HEK293 (cell line): Measurements from ENCODE around the gene EVC2.

Experiments
- CTCF ChIA-PET: fragments of 350-600 bp; formaldehyde crosslinking; extraction: SDS; loops from one replicate; lab custom pipeline; 2021; ENCODE audit warnings: antibody characterized with exemption; lab: Yijun Ruan, JAX
- POLR2A ChIA-PET: fragments of 300-600 bp; formaldehyde crosslinking; extraction: SDS; loops from one replicate; lab custom pipeline; 2020; ENCODE audit warnings: antibody characterized with exemption, inconsistent platforms; lab: Yijun Ruan, JAX
- H3K27ac ChIP-seq: fragments of 200-500 bp; sonication (Bioruptor generic); 2 replicates; pipeline ENCODE4 v1.5.1; 2014; ENCODE audit warnings: low read depth, low read length, control low read depth, inconsistent platforms; ENCODE audit errors: extremely low read depth
- H3K36me3 ChIP-seq, 2 experiments: fragments of 200-500 bp in 1 of 2; sonication (Bioruptor generic) in 1 of 2; 1 replicate in 1 of 2; 2 replicates in 1 of 2; pipeline ENCODE4 v1.5.1; 2014 to 2017; ENCODE audit warnings: inconsistent platforms in 2 of 2, low read length in 2 of 2; ENCODE audit not compliant: control insufficient read depth in 2 of 2, insufficient read depth in 1 of 2
- H3K4me1 ChIP-seq: fragments of 200-500 bp; sonication (Bioruptor generic); 2 replicates; pipeline ENCODE4 v1.5.1; 2014; ENCODE audit warnings: mild to moderate bottlenecking, low read length, inconsistent platforms; ENCODE audit not compliant: control insufficient read depth, insufficient read depth
- H3K4me3 ChIP-seq: 2 replicates; pipeline ENCODE4 v1.5.1; 2011; ENCODE audit warnings: low read depth, mild to moderate bottlenecking, control low read depth, low read length, moderate library complexity
- H3K9me3 ChIP-seq: fragments of 200-500 bp; sonication (Bioruptor generic); 2 replicates; pipeline ENCODE4 v1.5.1; 2014; ENCODE audit warnings: low read depth, low read length, inconsistent platforms; ENCODE audit not compliant: control insufficient read depth, insufficient read depth
- EGR2 ChIP-seq: fragments of 450-650 bp; formaldehyde crosslinking; IDR thresholded peaks from 2 replicates; pipeline ENCODE4 v1.5.1; 2016; ENCODE audit warnings: low read depth, missing biosample characterization, missing genetic modification characterization
- KLF9 ChIP-seq: fragments of 450-650 bp; formaldehyde crosslinking; IDR thresholded peaks from 2 replicates; pipeline ENCODE4 v1.5.1; 2016; ENCODE audit warnings: missing biosample characterization, missing genetic modification characterization, low read depth
- PRDM6 ChIP-seq: fragments of 450-650 bp; formaldehyde crosslinking; IDR thresholded peaks from 2 replicates; pipeline ENCODE4 v1.5.1; 2017; ENCODE audit warnings: missing biosample characterization, missing genetic modification characterization
- ZBTB20 ChIP-seq: fragments of 450-650 bp; formaldehyde crosslinking; IDR thresholded peaks from 2 replicates; pipeline ENCODE4 v1.5.1; 2016; ENCODE audit warnings: missing biosample characterization, missing genetic modification characterization
- ZFHX2 ChIP-seq: fragments of 450-650 bp; formaldehyde crosslinking; conservative IDR thresholded peaks from 2 replicates; pipeline ENCODE4 v1.5.1; 2016; ENCODE audit warnings: missing biosample characterization, missing genetic modification characterization
- ZFP37 ChIP-seq: fragments of 450-650 bp; formaldehyde crosslinking; IDR thresholded peaks from 2 replicates; pipeline ENCODE4 v1.5.1; 2016; ENCODE audit warnings: missing biosample characterization, missing genetic modification characterization
- ZNF148 ChIP-seq: fragments of 450-650 bp; formaldehyde crosslinking; IDR thresholded peaks from 2 replicates; pipeline ENCODE4 v1.5.0; 2017; ENCODE audit warnings: missing biosample characterization, missing genetic modification characterization, borderline replicate concordance
- ZNF16 ChIP-seq: fragments of 450-650 bp; formaldehyde crosslinking; IDR thresholded peaks from 2 replicates; pipeline ENCODE4 v1.5.1; 2016; ENCODE audit warnings: low read depth, missing biosample characterization, missing genetic modification characterization
- ZNF169 ChIP-seq: fragments of 450-650 bp; formaldehyde crosslinking; IDR thresholded peaks from 2 replicates; pipeline ENCODE4 v1.5.1; 2016; ENCODE audit warnings: missing biosample characterization, missing genetic modification characterization
- ZNF174 ChIP-seq: fragments of 450-650 bp; formaldehyde crosslinking; IDR thresholded peaks from 2 replicates; pipeline ENCODE4 v1.5.0; 2017; ENCODE audit warnings: missing biosample characterization, mild to moderate bottlenecking, missing genetic modification characterization
- ZNF223 ChIP-seq: fragments of 450-650 bp; formaldehyde crosslinking; IDR thresholded peaks from 2 replicates; pipeline ENCODE4 v1.5.1; 2016; ENCODE audit warnings: missing biosample characterization, missing genetic modification characterization
- ZNF23 ChIP-seq: fragments of 450-650 bp; formaldehyde crosslinking; IDR thresholded peaks from 2 replicates; pipeline ENCODE4 v1.5.1; 2016; ENCODE audit warnings: missing biosample characterization, missing genetic modification characterization, borderline replicate concordance
- ZNF24 ChIP-seq: fragments of 450-650 bp; formaldehyde crosslinking; IDR thresholded peaks from 2 replicates; pipeline ENCODE4 v1.5.1; 2016; ENCODE audit warnings: missing biosample characterization, missing genetic modification characterization
- ZNF366 ChIP-seq: fragments of 450-650 bp; formaldehyde crosslinking; conservative IDR thresholded peaks from 2 replicates; pipeline ENCODE4 v1.5.1; 2016; ENCODE audit warnings: missing biosample characterization, missing genetic modification characterization
- ZNF529 ChIP-seq: fragments of 450-650 bp; formaldehyde crosslinking; IDR thresholded peaks from 2 replicates; pipeline ENCODE4 v1.5.1; 2017; ENCODE audit warnings: missing genetic modification characterization, missing biosample characterization; ENCODE audit not compliant: insufficient replicate concordance
- ZNF560 ChIP-seq: fragments of 450-650 bp; formaldehyde crosslinking; IDR thresholded peaks from 2 replicates; pipeline ENCODE4 v1.5.1; 2017; ENCODE audit warnings: missing biosample characterization, missing genetic modification characterization, borderline replicate concordance
- ZNF571 ChIP-seq: fragments of 450-650 bp; formaldehyde crosslinking; IDR thresholded peaks from 2 replicates; pipeline ENCODE4 v1.5.0; 2017; ENCODE audit warnings: missing biosample characterization, missing genetic modification characterization
- ZNF626 ChIP-seq: fragments of 450-650 bp; sonication (Bioruptor Pico); formaldehyde crosslinking; IDR thresholded peaks from 2 replicates; pipeline ENCODE4 v1.5.1; 2018; ENCODE audit warnings: missing biosample characterization, missing genetic modification characterization, inconsistent platforms
- ZNF843 ChIP-seq: fragments of 450-650 bp; formaldehyde crosslinking; IDR thresholded peaks from 2 replicates; pipeline ENCODE4 v1.5.1; 2016; ENCODE audit warnings: missing biosample characterization, missing genetic modification characterization
- TF ChIP-seq, protein P1 (sequence below): IDR thresholded peaks from 2 replicates; pipeline ENCODE4 v1.6.1; 2011; ENCODE audit warnings: mild to moderate bottlenecking, low read depth, low read length, borderline replicate concordance

The EVC2 gene

DNA sequence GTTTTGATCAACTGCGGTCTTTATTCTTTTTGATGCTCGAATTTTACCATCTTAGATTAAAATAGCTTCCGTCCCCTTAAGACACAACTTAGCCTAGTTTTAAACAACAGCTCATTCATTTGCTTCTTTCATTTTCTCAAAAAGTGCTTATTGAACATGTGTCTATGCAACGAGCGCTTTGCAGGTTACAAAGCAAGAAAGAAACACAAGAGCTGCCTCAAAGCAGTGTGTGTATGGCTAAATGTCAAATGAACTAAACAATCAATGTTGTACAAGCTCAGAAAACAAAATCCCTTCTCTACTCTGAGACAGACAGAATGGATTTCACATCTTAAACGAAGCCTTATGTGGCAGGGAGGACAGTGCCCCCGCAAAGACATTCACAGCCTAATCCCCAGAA is 61.0 kb downstream of the EVC2 start:
- no peaks in the 10 kb centered on the region for H3K4me1 ChIP-seq
- no peaks in the 10 kb centered on the region for H3K36me3 ChIP-seq
- no peaks in the 10 kb centered on the region for H3K9me3 ChIP-seq
- no peak overlapping the region for H3K27ac ChIP-seq
- CTCF ChIA-PET = no interaction called here
- TF ChIP-seq ZNF174 (no peak), ZNF223 (tag by site-specific recombination) (no peak), ZNF169 (no peak), ZBTB20 (tag by site-specific recombination) (no peak), ZFP37 (no peak)
- no peak overlapping the region for H3K4me3 ChIP-seq
- POLR2A ChIA-PET = no interaction called here

- ChIA-PET POLR2A (no interaction called here), CTCF (no interaction called here)
- Histone ChIP-seq H3K4me1 (no peaks in the 10 kb centered on the region), H3K36me3 (no peaks in the 10 kb centered on the region), H3K27ac (no peak overlapping the region), H3K4me3 (no peak overlapping the region), H3K9me3 (no peaks in the 10 kb centered on the region)
- TF ChIP-seq ZNF843 = no peak
- TF ChIP-seq ZNF148 (tag by site-specific recombination) = no peak
- TF ChIP-seq, protein P1, sequence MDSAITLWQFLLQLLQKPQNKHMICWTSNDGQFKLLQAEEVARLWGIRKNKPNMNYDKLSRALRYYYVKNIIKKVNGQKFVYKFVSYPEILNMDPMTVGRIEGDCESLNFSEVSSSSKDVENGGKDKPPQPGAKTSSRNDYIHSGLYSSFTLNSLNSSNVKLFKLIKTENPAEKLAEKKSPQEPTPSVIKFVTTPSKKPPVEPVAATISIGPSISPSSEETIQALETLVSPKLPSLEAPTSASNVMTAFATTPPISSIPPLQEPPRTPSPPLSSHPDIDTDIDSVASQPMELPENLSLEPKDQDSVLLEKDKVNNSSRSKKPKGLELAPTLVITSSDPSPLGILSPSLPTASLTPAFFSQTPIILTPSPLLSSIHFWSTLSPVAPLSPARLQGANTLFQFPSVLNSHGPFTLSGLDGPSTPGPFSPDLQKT = no peak
- peak; percentile 57 for TF ChIP-seq ZNF366
- peak; percentile 98 for TF ChIP-seq EGR2 (tag by site-specific recombination)
- no peak for TF ChIP-seq ZNF529 (tag by site-specific recombination)
- TF ChIP-seq ZFHX2 (tag by site-specific recombination) = peak; percentile 87
- no peak for TF ChIP-seq ZNF571 (tag by site-specific recombination)
- no peak for TF ChIP-seq ZNF23 (tag by site-specific recombination)
- no peak for TF ChIP-seq ZNF16 (tag by site-specific recombination)
These were observed 68.3 kb downstream of the EVC2 start for GRCh38 chr4:5640096-5640495.

- Histone ChIP-seq H3K9me3 (no peaks in the 10 kb centered on the region), H3K4me1 (no peaks in the 10 kb centered on the region), H3K36me3 (no peaks in the 10 kb centered on the region), H3K27ac (no peak overlapping the region), H3K4me3 (no peak overlapping the region)
- ChIA-PET CTCF (no interaction called here), POLR2A (no interaction called here)
- TF ChIP-seq ZNF626 (tag by site-specific recombination) (no peak), ZNF169 (no peak), ZNF24 (no peak), KLF9 (tag by site-specific recombination) (no peak)
These were observed 68.8 kb downstream of the EVC2 start for GRCh38 chr4:5639556-5639955.

GRCh38 chr4:5638976-5639375 is 69.4 kb downstream of the EVC2 start:
- Histone ChIP-seq H3K9me3 (no peaks in the 10 kb centered on the region), H3K27ac (no peak overlapping the region), H3K36me3 (no peaks in the 10 kb centered on the region), H3K4me1 (no peaks in the 10 kb centered on the region), H3K4me3 (no peak overlapping the region)
- no peak for TF ChIP-seq ZNF560 (tag by site-specific recombination)
- TF ChIP-seq PRDM6 (tag by site-specific recombination) = no peak
- ChIA-PET CTCF (no interaction called here), POLR2A (no interaction called here)
